Prostate gland (tissue), 2 donors: Measurements from ENCODE around the gene DCPS. TPM values are rescaled to one million over a fixed set of nuclear protein-coding genes. Genes with fewer than 3 reads are reported as not detected.
"Not testable (repeated sequence)": the region's sequence is repeated elsewhere in the genome, so short reads cannot be mapped to it uniquely, and the experiment has no call there.

Experiments used
- DNase-seq: peaks from one replicate; pipeline ENCODE4 v3.0.0-alpha.2; 2019; ENCODE audit warnings: low spot score
- H3K27ac ChIP-seq, 2 donors: fragments of 200-600 bp; sonication (generic); 2 replicates each; pipeline ENCODE4 v1.5.1; 2017 to 2019
- H3K27me3 ChIP-seq: fragments of 200-600 bp; sonication (generic); replicated peaks from 2 replicates; pipeline ENCODE4 v1.5.1; 2019; ENCODE audit not compliant: insufficient read depth
- H3K36me3 ChIP-seq, 2 donors: fragments of 200-600 bp; sonication (generic); 1 replicate in 1 of 2; 2 replicates in 1 of 2; pipeline versions ENCODE4 v1.5.1 to v1.8.1; 2017 to 2019
- H3K4me1 ChIP-seq: fragments of 200-600 bp; sonication (generic); replicated peaks from 2 replicates; pipeline ENCODE4 v1.5.1; 2019
- H3K4me3 ChIP-seq, 2 donors: fragments of 200-600 bp; sonication (generic); 2 replicates each; pipeline ENCODE4 v1.5.1; 2017 to 2019
- H3K9me3 ChIP-seq: fragments of 200-600 bp; sonication (generic); 2 replicates; pipeline ENCODE4 v1.5.1; 2017
- CTCF ChIP-seq, 4 experiments: fragments of 200-600 bp in 2 of 4; fragments of 450-650 bp in 2 of 4; sonication (generic) in 2 of 4; IDR thresholded peaks; 1 replicate in 3 of 4; 2 replicates in 1 of 4; pipeline ENCODE4 v1.5.1; 2016 to 2019; ENCODE audit warnings: antibody characterized with exemption in 4 of 4, mild to moderate bottlenecking in 2 of 4, moderate library complexity in 2 of 4
- POLR2A ChIP-seq: fragments of 450-650 bp; IDR thresholded peaks from one replicate; pipeline ENCODE4 v1.6.1; 2016; ENCODE audit warnings: antibody characterized with exemption, mild to moderate bottlenecking
- POLR2AphosphoS5 ChIP-seq: sonication (generic); formaldehyde crosslinking; IDR thresholded peaks from one replicate; pipeline ENCODE4 v1.6.1; 2017; ENCODE audit warnings: antibody characterized with exemption
- WGBS: methylation state at CpG from one replicate; pipeline ENCODE4 v1.1.5; 2018; 5-methylcytosine and 5-hydroxymethylcytosine counted together
- intact Hi-C: fragments of 100-400 bp; cut with DNase I; formaldehyde crosslinking; loops from one replicate; pipeline ENCODE4 v1.14.2; 2022
- total RNA-seq, 2 donors: library from RNA; depleted of rRNA; stranded (reverse); fragments of >200 nt; gene quantifications; one replicate each; pipeline ENCODE4 v1.1.0, GENCODE V29; 2016

The DCPS gene
- total RNA-seq, 2 donors from 2014 or later = 12.6 to 17.5 TPM

GRCh38 chr11:126362879-126363655 is 59.2 kb downstream of the DCPS start:
- TF ChIP-seq CTCF (IDR thresholded peaks at IDR 0.05) = no peak
- no peak for TF ChIP-seq POLR2AphosphoS5
- no peak for TF ChIP-seq POLR2A
- H3K4me1 ChIP-seq = peaks cover 5% of the 10 kb centered on the region
- intact Hi-C loops = no loop called here
- no peak overlapping the region for H3K4me3 ChIP-seq
- DNase-seq = no peak
- no peaks in the 10 kb centered on the region for H3K9me3 ChIP-seq
- H3K27ac ChIP-seq = no peak overlapping the region
- H3K27me3 ChIP-seq = no peaks in the 10 kb centered on the region
- H3K36me3 ChIP-seq = no peaks in the 10 kb centered on the region
- WGBS = 79% methylated on average over 9 of the region's 9 CpGs

- Histone ChIP-seq H3K4me3 (no peak overlapping the region), H3K36me3 (no peaks in the 10 kb centered on the region), H3K27ac (no peak overlapping the region), H3K9me3 (no peaks in the 10 kb centered on the region), H3K4me1 (peaks cover 5% of the 10 kb centered on the region), H3K27me3 (no peaks in the 10 kb centered on the region)
- no peak for DNase-seq
- intact Hi-C loops = no loop called here
- TF ChIP-seq POLR2AphosphoS5 = no peak
- no peak for TF ChIP-seq CTCF (IDR thresholded peaks at IDR 0.05)
- no peak for TF ChIP-seq POLR2A
- WGBS = 86% methylated on average over 10 of the region's 10 CpGs
Measured at GRCh38 chr11:126363706-126364248, 59.9 kb downstream of the DCPS start.

GRCh38 chr11:126364735-126365134 is 60.9 kb downstream of the DCPS start:
- DNase-seq, intact Hi-C loops, H3K9me3 ChIP-seq, H3K27me3 ChIP-seq, H3K27ac ChIP-seq, H3K4me1 ChIP-seq, H3K4me3 ChIP-seq, H3K36me3 ChIP-seq: not testable (repeated sequence)
- WGBS = 78% methylated on average over 4 of the region's 9 CpGs

GRCh38 chr11:126365508-126365907 is 61.6 kb downstream of the DCPS start:
- H3K27ac ChIP-seq = peak overlapping the region in 1 of 2 donors; percentile 17
- H3K9me3 ChIP-seq, DNase-seq, H3K4me1 ChIP-seq, intact Hi-C loops, H3K4me3 ChIP-seq, H3K36me3 ChIP-seq, H3K27me3 ChIP-seq: not testable (repeated sequence)
- TF ChIP-seq POLR2AphosphoS5 = peak; percentile 11
- WGBS = 61% methylated on average over 4 of the region's 5 CpGs

- Histone ChIP-seq H3K9me3 (no peaks in the 10 kb centered on the region), H3K4me3 (no peak overlapping the region), H3K27ac (peak overlapping the region; percentile 17 to 31), H3K36me3 (no peaks in the 10 kb centered on the region), H3K27me3 (no peaks in the 10 kb centered on the region), H3K4me1 (peaks cover 5% of the 10 kb centered on the region)
- TF ChIP-seq POLR2A (no peak), CTCF (IDR thresholded peaks at IDR 0.05) (no peak), POLR2AphosphoS5 (no peak)
- WGBS = 42% methylated on average over 19 of the region's 19 CpGs
- no peak for DNase-seq
- intact Hi-C loops = no loop called here
Measured at GRCh38 chr11:126366064-126366822, 62.4 kb downstream of the DCPS start.

- H3K4me1 ChIP-seq, H3K9me3 ChIP-seq, H3K4me3 ChIP-seq, H3K27me3 ChIP-seq, intact Hi-C loops, DNase-seq, H3K36me3 ChIP-seq: not testable (repeated sequence)
- peak overlapping the region in 1 of 2 donors; percentile 31 for H3K27ac ChIP-seq
- WGBS = 75% methylated on average over 9 of the region's 14 CpGs
Measured at GRCh38 chr11:126366823-126367654, 63.2 kb downstream of the DCPS start.

GRCh38 chr11:126367806-126368205 is 63.9 kb downstream of the DCPS start:
- H3K4me1 ChIP-seq, DNase-seq, H3K36me3 ChIP-seq, H3K27me3 ChIP-seq, H3K9me3 ChIP-seq, H3K27ac ChIP-seq, intact Hi-C loops, H3K4me3 ChIP-seq: not testable (repeated sequence)
- WGBS = 100% methylated on average over 5 of the region's 5 CpGs
